A549 treated with Mapracorat at 1 μM for 4 hours (cell line): ENCODE data around the gene GJA3. TPM values are rescaled to one million over a fixed set of nuclear protein-coding genes. Genes with fewer than 3 reads are reported as not detected.

ENCODE experiments used
- total RNA-seq: library from RNA; stranded (reverse); fragments of 200-300 nt; extraction: Qiagen RNA extraction; gene quantifications from 5 replicates; pipeline ENCODE4 v1.2.3, GENCODE V29; 2022

Gene GJA3
- 0.83 to 1.4 TPM (median 1.3 TPM) in 5 replicates for total RNA-seq

GRCh38 chr13:20160306-20161274 is at the start of gene GJA3:
GJA3 (minus strand) TSS chr13:20161052; CDS start chr13:20143288, 17,764 bp downstream.

GRCh38 chr13:20192836-20193161 is 31.9 kb upstream of the GJA3 start, which contains the start of gene GJB2:
GJB2 (minus strand) TSS chr13:20192938; CDS start chr13:20189581, 3,357 bp downstream.

Other genes with a start within 250 kb of the GJA3 start
- gene ZMYM2, start 202.3 kb downstream of the GJA3 start, total RNA-seq = 11.9 to 22.3 TPM (median 19.5 TPM) in 5 replicates
- 0.67 to 0.77 TPM (median 0.74 TPM) in 5 replicates for gene GJB2, start 31.9 kb upstream of the GJA3 start, total RNA-seq
- gene GJB6, start 71.3 kb upstream of the GJA3 start, total RNA-seq = not detected in 5 replicates